IMR-90 (cell line): ENCODE measurements around the gene PHF21B. TPM values are rescaled to one million over a fixed set of nuclear protein-coding genes. Genes with fewer than 3 reads are reported as not detected.

Source experiments
- ATAC-seq: fragments of 200-7000 bp; cut with Tn5 transposase; 2 replicates; pipeline ENCODE4 v1.9.1; 2020; ENCODE audit warnings: low read depth, mild to moderate bottlenecking, moderate library complexity
- BruUV-seq: library from RNA; stranded (reverse); fragments of 400-500 nt; replicated peaks from 2 replicates; lab custom pipeline; 2021; lab: Mats Ljungman, UMichigan
- CTCF ChIA-PET: fragments of 300-600 bp; formaldehyde crosslinking; extraction: SDS; loops from one replicate; lab custom pipeline; 2021; ENCODE audit warnings: antibody characterized with exemption; lab: Yijun Ruan, JAX
- POLR2A ChIA-PET: fragments of 300-600 bp; sonication (Branson Sonifier 250); formaldehyde crosslinking; loops from one replicate; lab custom pipeline; 2022; ENCODE audit warnings: antibody characterized with exemption; ENCODE audit not compliant: unreplicated experiment; lab: Charles Lee
- DNase-seq: peaks from one replicate; pipeline ENCODE4 v3.0.0; 2013
- H2AFZ ChIP-seq: replicated peaks from 2 replicates; pipeline ENCODE3; 2013; ENCODE audit warnings: low read length, mild to moderate bottlenecking; ENCODE audit not compliant: poor library complexity
- H2AK5ac ChIP-seq: 2 replicates; pipeline ENCODE4 v1.6.1; 2013; ENCODE audit warnings: low read depth, low read length, inconsistent platforms
- H2AK9ac ChIP-seq: replicated peaks from 2 replicates; pipeline ENCODE3; 2013; ENCODE audit warnings: mild to moderate bottlenecking, low read depth, low read length, moderate library complexity; ENCODE audit not compliant: poor library complexity
- H2BK120ac ChIP-seq: 2 replicates; pipeline ENCODE4 v1.6.1; 2013; ENCODE audit warnings: low read depth, low read length, inconsistent platforms
- H2BK15ac ChIP-seq: 3 replicates; pipeline ENCODE4 v1.6.1; 2013; ENCODE audit warnings: low read depth, low read length, inconsistent platforms
- H2BK20ac ChIP-seq: 2 replicates; pipeline ENCODE4 v1.6.1; 2013; ENCODE audit warnings: low read depth, mild to moderate bottlenecking, inconsistent platforms, low read length, moderate library complexity
- H2BK5ac ChIP-seq: 2 replicates; pipeline ENCODE4 v1.6.1; 2013; ENCODE audit warnings: mild to moderate bottlenecking, low read depth, low read length, inconsistent platforms; ENCODE audit not compliant: poor library complexity, severe bottlenecking
- H3K14ac ChIP-seq: replicated peaks from 2 replicates; pipeline ENCODE4 v1.6.1; 2013; ENCODE audit warnings: low read depth, low read length, inconsistent platforms
- H3K18ac ChIP-seq: 2 replicates; pipeline ENCODE4 v1.6.1; 2013; ENCODE audit warnings: low read depth, low read length, control low read depth
- H3K23ac ChIP-seq: 2 replicates; pipeline ENCODE4 v1.6.1; 2013; ENCODE audit warnings: low read depth, low read length, inconsistent platforms
- H3K27ac ChIP-seq: 2 replicates; pipeline ENCODE4 v1.5.1; 2013; ENCODE audit warnings: mild to moderate bottlenecking, control low read depth, low read length; ENCODE audit not compliant: insufficient read depth
- H3K27me3 ChIP-seq: 2 replicates; pipeline ENCODE4 v1.6.1; 2013; ENCODE audit warnings: low read length; ENCODE audit not compliant: control insufficient read depth, insufficient read depth
- H3K36me3 ChIP-seq: 2 replicates; pipeline ENCODE4 v1.6.1; 2013; ENCODE audit warnings: low read length, mixed read lengths; ENCODE audit not compliant: control insufficient read depth, insufficient read depth
- H3K4ac ChIP-seq: 2 replicates; pipeline ENCODE4 v1.6.1; 2013; ENCODE audit warnings: low read depth, low read length, inconsistent platforms
- H3K4me1 ChIP-seq: 2 replicates; pipeline ENCODE4 v1.6.1; 2013; ENCODE audit warnings: low read length, mixed read lengths; ENCODE audit not compliant: control insufficient read depth, insufficient read depth
- H3K4me2 ChIP-seq: 2 replicates; pipeline ENCODE4 v1.6.1; 2013; ENCODE audit warnings: low read depth, mild to moderate bottlenecking, control low read depth, low read length, moderate library complexity
- H3K4me3 ChIP-seq: 2 replicates; pipeline ENCODE4 v1.5.1; 2013; ENCODE audit warnings: low read depth, mild to moderate bottlenecking, control low read depth, low read length, moderate library complexity; ENCODE audit not compliant: insufficient read depth
- H3K56ac ChIP-seq: 2 replicates; pipeline ENCODE4 v1.6.1; 2013; ENCODE audit warnings: low read length, inconsistent platforms; ENCODE audit not compliant: insufficient read depth; ENCODE audit errors: extremely low read depth
- H3K79me1 ChIP-seq, 2 experiments: 2 replicates each; pipeline ENCODE4 v1.6.1; 2013; ENCODE audit warnings: low read length in 2 of 2, inconsistent platforms in 1 of 2, low read depth in 1 of 2
- H3K9ac ChIP-seq: 2 replicates; pipeline ENCODE4 v1.6.1; 2013; ENCODE audit warnings: low read depth, low read length, control low read depth
- H3K9me1 ChIP-seq: 2 replicates; pipeline ENCODE4 v1.6.1; 2013; ENCODE audit warnings: low read length, inconsistent platforms; ENCODE audit not compliant: insufficient read depth
- H3K9me3 ChIP-seq: 2 replicates; pipeline ENCODE4 v1.6.1; 2013; ENCODE audit warnings: low read length; ENCODE audit not compliant: control insufficient read depth, insufficient read depth
- H4K20me1 ChIP-seq: 2 replicates; pipeline ENCODE4 v1.6.1; 2013; ENCODE audit warnings: low read length, inconsistent platforms; ENCODE audit not compliant: insufficient read depth
- H4K5ac ChIP-seq: 2 replicates; pipeline ENCODE4 v1.6.1; 2013; ENCODE audit warnings: mild to moderate bottlenecking, low read depth, low read length, control low read depth
- H4K8ac ChIP-seq, 2 experiments: 2 replicates each; pipeline ENCODE4 v1.6.1; 2013; ENCODE audit warnings: low read depth in 2 of 2, low read length in 2 of 2, control low read depth in 1 of 2, inconsistent platforms in 1 of 2
- H4K91ac ChIP-seq: 2 replicates; pipeline ENCODE4 v1.6.1; 2013; ENCODE audit warnings: low read depth, low read length, inconsistent platforms; ENCODE audit not compliant: insufficient read depth
- CHD1 ChIP-seq: IDR thresholded peaks from 2 replicates; pipeline ENCODE4 v1.6.1; 2012; ENCODE audit warnings: low read depth, low read length, improper control_type of control experiment
- WGBS, 2 experiments: methylation state at CpG; one replicate each; pipeline versions ENCODE4 v1.1.5 to v1.1.7; 2013; ENCODE audit warnings: missing lambda C conversion rate in 2 of 2; ENCODE audit not compliant: insufficient read length in 1 of 2; ENCODE audit errors: extremely low coverage in 2 of 2; 5-methylcytosine and 5-hydroxymethylcytosine counted together
- dilution Hi-C: fragments of 300-500 bp; cut with HindIII; formaldehyde crosslinking; loops from one replicate; pipeline ENCODE4 v1.14.3; 2018; ENCODE audit warnings: low sequenced_read_pairs; ENCODE audit not compliant: unreplicated experiment
- in situ Hi-C: fragments of 300-500 bp; cut with MboI; formaldehyde crosslinking; loops from 3 replicates; pipeline ENCODE4 v1.14.3; 2019; ENCODE audit warnings: low sequenced_read_pairs, inconsistent platforms, mixed read lengths
- intact Hi-C: fragments of 100-400 bp; cut with micrococcal nuclease; formaldehyde crosslinking; loops from 2 replicates; pipeline ENCODE4 v1.10.0; 2022
- polyA plus RNA-seq, 3 experiments: library from polyadenylated mRNA; depleted of rRNA; stranded (reverse); fragments of >200 nt; gene quantifications; 2 replicates each; pipeline ENCODE4 v1.2.3, GENCODE V29; 2012; ENCODE audit warnings: low replicate concordance in 1 of 3
- total RNA-seq: library from RNA; depleted of rRNA; stranded (reverse); fragments of >200 nt; gene quantifications from 2 replicates; pipeline ENCODE4 v1.2.3, GENCODE V29; 2012

Gene PHF21B
- total and polyA plus RNA-seq, 2 of the 4 experiments (the other 2 are of a cell fraction), result 0.02 TPM; not detected in 1

DNA sequence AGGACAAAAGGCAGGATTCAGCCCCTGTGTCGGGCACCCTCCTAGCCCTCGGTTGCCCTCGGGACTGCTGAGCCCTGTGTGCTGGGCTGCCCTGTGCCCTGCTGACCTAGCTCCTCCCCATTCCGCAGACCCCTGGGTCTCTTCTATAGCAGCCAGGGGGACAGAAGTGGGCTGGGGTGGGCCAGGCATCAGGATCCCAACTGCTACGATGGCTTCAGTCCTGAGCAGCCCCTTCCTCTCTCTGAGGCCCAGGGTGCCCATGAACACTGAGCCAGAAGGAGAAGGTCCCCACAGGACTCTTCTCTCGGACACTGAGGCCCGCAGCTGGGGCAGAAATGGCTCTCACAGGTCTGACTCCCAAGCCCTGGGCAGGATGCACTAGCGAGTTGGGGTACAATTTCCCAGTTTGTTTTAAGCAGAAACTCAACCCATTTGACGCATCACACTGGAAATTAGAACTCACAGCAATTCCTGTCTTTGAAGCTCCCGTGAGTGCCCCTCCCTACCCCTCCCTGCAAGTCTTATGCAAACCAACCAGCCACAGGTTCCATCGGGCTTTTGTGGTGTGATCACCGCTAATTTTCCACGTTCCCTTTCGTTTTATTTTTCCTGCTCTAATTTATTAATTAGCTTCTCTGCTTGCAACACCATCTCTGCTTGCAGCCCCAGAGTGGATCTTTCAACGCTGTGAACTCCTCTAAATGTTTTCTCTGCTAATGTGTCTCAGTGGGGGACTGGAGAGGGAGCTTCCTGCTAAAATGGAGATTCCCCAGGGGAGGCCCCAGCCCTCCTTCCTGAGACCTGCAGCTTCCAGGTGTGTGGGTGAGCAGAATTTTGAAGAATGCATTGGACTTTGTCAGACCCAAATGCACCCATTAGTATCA lies 56.7 kb downstream of the PHF21B start:
- Histone ChIP-seq H3K4me1 (no peaks in the 10 kb centered on the region), H2AK9ac (no peak overlapping the region), H4K5ac (no peak overlapping the region), H4K20me1 (no peaks in the 10 kb centered on the region; the same call in 1 of the 2 replicates), H3K79me1 (no peaks in the 10 kb centered on the region), H2BK5ac (no peak overlapping the region), H3K9me3 (no peaks in the 10 kb centered on the region), H4K91ac (no peak overlapping the region), H2BK20ac (no peak overlapping the region), H3K18ac (no peak overlapping the region), H3K4ac (no peak overlapping the region), H3K56ac (no peak overlapping the region), H3K4me3 (no peak overlapping the region), H3K36me3 (no peaks in the 10 kb centered on the region), H2BK15ac (no peak overlapping the region), H2AFZ (no peak overlapping the region), H2BK120ac (no peak overlapping the region), H3K14ac (no peak overlapping the region), H3K27me3 (peaks cover 37% of the 10 kb centered on the region), H4K8ac (no peak overlapping the region), H3K9me1 (no peaks in the 10 kb centered on the region), H2AK5ac (no peak overlapping the region), H3K4me2 (no peak overlapping the region), H3K23ac (no peak overlapping the region), H3K9ac (no peak overlapping the region), H3K27ac (no peak overlapping the region)
- DNase-seq (no peak), ATAC-seq (no peak)
- intact Hi-C loops, result no loop called here
- 46% methylated on average over 5 of the region's 15 CpGs; no CpG with 5 or more reads in 1 of the 2 experiments for WGBS, 2 experiments
- no peak for TF ChIP-seq CHD1
- CTCF ChIA-PET, result no interaction called here
- in situ Hi-C loops, result no loop called here
- BruUV-seq, result no TSS peak
- POLR2A ChIA-PET, result no interaction called here
- dilution Hi-C loops, result no loop called here
